HT1080 (cell line): ENCODE results near the gene POLK. TPM values are rescaled to one million over a fixed set of nuclear protein-coding genes. Genes with fewer than 3 reads are reported as not detected.
A peak's percentile ranks its signal among the peaks of the same experiment; 100 is the strongest.
"Not testable (repeated sequence)": the region's sequence is repeated elsewhere in the genome, so short reads cannot be mapped to it uniquely, and the experiment has no call there.

Experiments
- DNase-seq: peaks from one replicate; pipeline ENCODE4 v3.0.0-alpha.2; 2015; ENCODE audit warnings: low read depth
- polyA plus RNA-seq, 2 experiments: library from polyadenylated mRNA; depleted of rRNA; stranded (reverse); fragments of >200 nt; gene quantifications; 2 replicates each; pipeline ENCODE4 v1.2.3, GENCODE V29; 2015
- total RNA-seq: library from RNA; depleted of rRNA; stranded (reverse); fragments of >200 nt; shearing (Covaris generic); gene quantifications from 2 replicates; pipeline ENCODE4 v1.2.3, GENCODE V29; 2014; rRNA removed

Gene POLK
- 14.7 and 15.8 TPM in 2 replicates for total RNA-seq
- polyA plus RNA-seq (2015; cell fraction: cytosol; rRNA removed) = 11.7 and 16.4 TPM in 2 replicates
- polyA plus RNA-seq (2015; cell fraction: nucleus; rRNA removed) = 40.6 and 51.3 TPM in 2 replicates

- DNase-seq = peak; percentile 98
Measured at GRCh38 chr5:75511435-75512382, at the start of gene POLK, which contains the start of gene CERT1. Gene POLK, plus strand, starts transcription at chr5:75511891. Gene CERT1, minus strand, starts transcription at chr5:75511629. Its CDS starts 422 bp downstream, at chr5:75511207.

- peak; percentile 6 for DNase-seq
Measured at GRCh38 chr5:75463726-75464125, 48.0 kb upstream of the POLK start.

GRCh38 chr5:75465480-75465879 is 46.2 kb upstream of the POLK start:
- peak; percentile 12 for DNase-seq

- no peak for DNase-seq
Measured at GRCh38 chr5:75466006-75466716, 45.5 kb upstream of the POLK start.

GRCh38 chr5:75468593-75468992 is 43.1 kb upstream of the POLK start:
- no peak for DNase-seq

- DNase-seq = no peak
Measured at GRCh38 chr5:75469017-75469416, 42.7 kb upstream of the POLK start.

- DNase-seq = no peak
Measured at GRCh38 chr5:75471193-75471592, 40.5 kb upstream of the POLK start.

GRCh38 chr5:75472973-75473372 is 38.7 kb upstream of the POLK start:
- DNase-seq = no peak

- no peak for DNase-seq
Measured at GRCh38 chr5:75473463-75473862, 38.2 kb upstream of the POLK start.

GRCh38 chr5:75475364-75475763 is 36.3 kb upstream of the POLK start:
- DNase-seq = no peak

- DNase-seq = no peak
Measured at GRCh38 chr5:75481024-75481423, 30.7 kb upstream of the POLK start.

GRCh38 chr5:75482482-75482881 is 29.2 kb upstream of the POLK start:
- DNase-seq = no peak

GRCh38 chr5:75484605-75485004 is 27.1 kb upstream of the POLK start:
- no peak for DNase-seq

GRCh38 chr5:75489847-75490246 is 21.8 kb upstream of the POLK start:
- DNase-seq = not testable (repeated sequence)

GRCh38 chr5:75491621-75492020 is 20.1 kb upstream of the POLK start:
- DNase-seq = no peak

- DNase-seq = no peak
Measured at GRCh38 chr5:75496026-75496425, 15.7 kb upstream of the POLK start.

GRCh38 chr5:75498208-75498777 is 13.4 kb upstream of the POLK start:
- no peak for DNase-seq

- not testable (repeated sequence) for DNase-seq
Measured at GRCh38 chr5:75498875-75499274, 12.8 kb upstream of the POLK start.

- not testable (repeated sequence) for DNase-seq
Measured at GRCh38 chr5:75505112-75505511, 6.6 kb upstream of the POLK start.

- no peak for DNase-seq
Measured at GRCh38 chr5:75507841-75508240, 3.9 kb upstream of the POLK start.

GRCh38 chr5:75509546-75509945 is 2.1 kb upstream of the POLK start:
- peak; percentile 1 for DNase-seq

- peak; percentile 33 for DNase-seq
Measured at GRCh38 chr5:75509956-75510355, 1.7 kb upstream of the POLK start.
